ENCODE results near the gene NOC2L.

NOC2L gene

GRCh38 chr1:962381-963300, 3.6 kb upstream of the NOC2L start:
- no peak for DNase-seq (ENCODE audit: extremely low read depth, low read depth)
- TF ChIP-seq, protein P1, sequence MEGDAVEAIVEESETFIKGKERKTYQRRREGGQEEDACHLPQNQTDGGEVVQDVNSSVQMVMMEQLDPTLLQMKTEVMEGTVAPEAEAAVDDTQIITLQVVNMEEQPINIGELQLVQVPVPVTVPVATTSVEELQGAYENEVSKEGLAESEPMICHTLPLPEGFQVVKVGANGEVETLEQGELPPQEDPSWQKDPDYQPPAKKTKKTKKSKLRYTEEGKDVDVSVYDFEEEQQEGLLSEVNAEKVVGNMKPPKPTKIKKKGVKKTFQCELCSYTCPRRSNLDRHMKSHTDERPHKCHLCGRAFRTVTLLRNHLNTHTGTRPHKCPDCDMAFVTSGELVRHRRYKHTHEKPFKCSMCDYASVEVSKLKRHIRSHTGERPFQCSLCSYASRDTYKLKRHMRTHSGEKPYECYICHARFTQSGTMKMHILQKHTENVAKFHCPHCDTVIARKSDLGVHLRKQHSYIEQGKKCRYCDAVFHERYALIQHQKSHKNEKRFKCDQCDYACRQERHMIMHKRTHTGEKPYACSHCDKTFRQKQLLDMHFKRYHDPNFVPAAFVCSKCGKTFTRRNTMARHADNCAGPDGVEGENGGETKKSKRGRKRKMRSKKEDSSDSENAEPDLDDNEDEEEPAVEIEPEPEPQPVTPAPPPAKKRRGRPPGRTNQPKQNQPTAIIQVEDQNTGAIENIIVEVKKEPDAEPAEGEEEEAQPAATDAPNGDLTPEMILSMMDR (IDR thresholded peaks at IDR 0.05; ENCODE audit: low read depth, low read length) = no peak

DNA sequence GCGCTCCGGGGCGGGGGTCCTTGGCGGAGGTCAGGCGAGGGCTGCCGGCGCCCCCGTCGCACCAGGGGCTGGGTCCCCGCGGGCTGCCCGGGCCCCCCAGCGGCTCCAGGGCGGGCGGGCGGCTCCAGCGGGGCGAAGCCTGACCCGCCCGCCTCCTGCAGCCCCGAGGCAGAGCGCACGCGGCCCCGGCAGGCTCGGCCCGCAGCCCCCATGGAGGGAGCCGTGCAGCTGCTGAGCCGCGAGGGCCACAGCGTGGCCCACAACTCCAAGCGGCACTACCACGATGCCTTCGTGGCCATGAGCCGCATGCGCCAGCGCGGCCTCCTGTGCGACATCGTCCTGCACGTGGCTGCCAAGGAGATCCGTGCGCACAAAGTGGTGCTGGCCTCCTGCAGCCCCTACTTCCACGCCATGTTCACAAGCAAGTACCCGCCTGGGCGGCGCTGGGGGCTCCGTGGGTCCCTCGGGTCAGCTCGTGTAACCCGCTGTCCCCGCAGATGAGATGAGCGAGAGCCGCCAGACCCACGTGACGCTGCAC, 2.1 kb upstream of the NOC2L start:
- TF ChIP-seq, protein P1 (IDR thresholded peaks at IDR 0.05; ENCODE audit: low read depth, low read length) = no peak
- no peak for DNase-seq (ENCODE audit: extremely low read depth, low read depth)

GRCh38 chr1:960363-961131, 1.5 kb upstream of the NOC2L start, which contains the start of gene KLHL17:
TSS of gene KLHL17 (plus strand) at chr1:960584. CDS start at chr1:960694, 110 bp downstream.
- no peak for DNase-seq (ENCODE audit: extremely low read depth, low read depth)
- TF ChIP-seq, protein P1 (IDR thresholded peaks at IDR 0.05; ENCODE audit: low read depth, low read length) = no peak

DNA sequence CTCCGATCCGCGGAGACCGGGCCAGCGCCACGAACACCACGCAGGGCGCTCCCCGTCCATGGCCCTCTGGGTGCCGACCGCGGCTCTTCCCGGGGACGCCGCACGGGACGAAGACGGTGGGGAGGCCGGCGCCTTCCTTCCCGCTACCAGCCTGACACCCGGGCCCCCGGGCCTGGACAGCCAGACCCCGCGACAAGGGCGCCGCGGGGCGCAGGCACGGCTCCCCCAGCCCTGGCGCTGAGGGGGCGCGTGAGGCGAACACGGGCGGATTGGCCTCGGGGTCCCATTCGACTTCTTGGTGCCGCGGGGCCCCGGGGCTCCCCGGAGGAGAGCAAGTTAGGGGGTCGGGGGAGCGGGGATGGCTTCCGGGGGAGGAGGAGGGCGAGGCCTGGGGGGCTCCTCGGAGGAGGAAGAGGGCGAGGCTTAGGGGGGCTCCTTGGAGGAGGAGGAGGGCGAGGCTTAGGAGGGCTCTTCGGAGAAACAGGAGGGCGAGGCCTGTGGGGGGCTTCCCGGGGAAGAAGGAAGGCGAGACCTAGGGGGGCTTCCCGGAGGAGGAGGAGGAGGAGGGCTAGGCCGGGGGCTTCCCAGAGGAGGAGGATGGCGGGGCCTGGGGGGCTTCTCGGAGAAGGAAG, 791 bp upstream of the NOC2L start:
- TF ChIP-seq, protein P1 (IDR thresholded peaks at IDR 0.05; ENCODE audit: low read depth, low read length) = no peak

DNA sequence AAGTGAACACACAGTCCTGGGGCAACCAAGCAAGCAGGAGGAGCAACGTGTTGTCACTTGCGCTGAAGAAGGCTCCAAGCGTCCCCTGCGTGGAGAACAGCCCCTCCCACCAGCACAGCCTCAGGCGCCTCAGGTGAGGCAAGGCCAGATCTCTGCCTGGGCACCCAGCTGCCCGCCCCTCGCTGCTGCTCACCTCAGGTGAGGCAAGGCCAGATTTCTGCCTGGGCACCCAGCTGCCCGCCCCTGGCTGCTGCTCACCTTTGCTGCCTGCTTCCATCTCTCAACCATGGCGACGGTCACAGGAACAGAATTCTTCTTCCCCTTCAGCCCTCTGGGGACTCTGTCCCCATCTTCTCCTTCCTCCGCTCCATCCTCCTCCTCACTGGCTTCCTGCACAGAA, 2.4 kb downstream of the NOC2L start:
- TF ChIP-seq, protein P1 (IDR thresholded peaks at IDR 0.05; ENCODE audit: low read depth, low read length) = no peak
- DNase-seq (ENCODE audit: extremely low read depth, low read depth) = no peak

More for the DNA sequence above, 791 bp upstream of the NOC2L start:
- no peak for DNase-seq (ENCODE audit: extremely low read depth, low read depth)

DNA sequence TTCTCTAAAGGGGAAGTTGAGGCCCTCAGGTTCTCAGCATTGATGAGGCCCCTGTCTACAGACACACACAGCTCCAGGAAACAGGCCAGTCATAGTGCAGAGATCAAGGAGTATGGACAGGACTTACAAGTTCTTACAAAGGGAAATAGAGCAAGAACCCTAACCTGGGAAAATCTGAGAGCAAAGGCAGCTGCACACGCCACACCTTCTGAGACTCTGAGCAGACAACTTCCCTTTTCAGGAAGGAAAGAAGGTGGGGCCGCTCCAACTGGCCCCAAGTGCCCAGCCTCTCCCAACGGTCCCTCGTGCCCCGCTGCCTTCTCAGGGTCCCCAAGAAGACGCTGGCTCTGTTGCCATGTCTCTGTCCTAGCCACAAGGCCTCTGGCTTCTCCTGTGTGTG, 3.6 kb downstream of the NOC2L start:
- no peak for DNase-seq (ENCODE audit: extremely low read depth, low read depth)
- TF ChIP-seq, protein P1 (IDR thresholded peaks at IDR 0.05; ENCODE audit: low read depth, low read length) = no peak

All from AG09319 (cell line).